Ishikawa (cell line): ENCODE data around the gene PLIN5.

Source experiments
- CEBPB ChIP-seq: IDR thresholded peaks from 2 replicates; pipeline ENCODE4 v1.6.1; 2012
- EP300 ChIP-seq: IDR thresholded peaks from 2 replicates; pipeline ENCODE4 v1.6.1; 2012; ENCODE audit warnings: borderline replicate concordance
- FOXM1 ChIP-seq: IDR thresholded peaks from 2 replicates; pipeline ENCODE4 v1.6.1; 2012; ENCODE audit warnings: low read depth, borderline replicate concordance
- NFIC ChIP-seq: IDR thresholded peaks from 2 replicates; pipeline ENCODE4 v1.6.1; 2012
- RAD21 ChIP-seq: IDR thresholded peaks from 2 replicates; pipeline ENCODE4 v1.6.1; 2012; ENCODE audit warnings: low read depth
- REST ChIP-seq: IDR thresholded peaks from 2 replicates; pipeline ENCODE4 v1.6.1; 2012; ENCODE audit warnings: low read depth, mild to moderate bottlenecking
- TAF1 ChIP-seq: IDR thresholded peaks from 2 replicates; pipeline ENCODE4 v1.6.1; 2012; ENCODE audit warnings: low read depth, mild to moderate bottlenecking
- TCF12 ChIP-seq: IDR thresholded peaks from 2 replicates; pipeline ENCODE4 v1.6.1; 2012; ENCODE audit warnings: low read depth
- YY1 ChIP-seq: IDR thresholded peaks from 2 replicates; pipeline ENCODE4 v1.6.1; 2012; ENCODE audit warnings: low read depth
- TF ChIP-seq, protein P1 (sequence below): IDR thresholded peaks from 2 replicates; pipeline ENCODE4 v1.6.1; 2012
- TF ChIP-seq, protein P2 (sequence below): IDR thresholded peaks from 2 replicates; pipeline ENCODE4 v1.6.1; 2012

GRCh38 chr19:4553092-4553695 is 18.2 kb upstream of the PLIN5 start:
- TF ChIP-seq, protein P1, sequence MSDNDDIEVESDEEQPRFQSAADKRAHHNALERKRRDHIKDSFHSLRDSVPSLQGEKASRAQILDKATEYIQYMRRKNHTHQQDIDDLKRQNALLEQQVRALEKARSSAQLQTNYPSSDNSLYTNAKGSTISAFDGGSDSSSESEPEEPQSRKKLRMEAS = no peak
- TF ChIP-seq RAD21 (no peak), NFIC (no peak), FOXM1 (no peak), EP300 (no peak), TAF1 (no peak), REST (no peak), TCF12 (no peak), YY1 (no peak), CEBPB (no peak)
- TF ChIP-seq, protein P2, sequence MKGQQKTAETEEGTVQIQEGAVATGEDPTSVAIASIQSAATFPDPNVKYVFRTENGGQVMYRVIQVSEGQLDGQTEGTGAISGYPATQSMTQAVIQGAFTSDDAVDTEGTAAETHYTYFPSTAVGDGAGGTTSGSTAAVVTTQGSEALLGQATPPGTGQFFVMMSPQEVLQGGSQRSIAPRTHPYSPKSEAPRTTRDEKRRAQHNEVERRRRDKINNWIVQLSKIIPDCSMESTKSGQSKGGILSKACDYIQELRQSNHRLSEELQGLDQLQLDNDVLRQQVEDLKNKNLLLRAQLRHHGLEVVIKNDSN = no peak
